HG03439 (cell line): ENCODE results near the gene AKR1C2.
"Not testable (repeated sequence)": the region's sequence is repeated elsewhere in the genome, so short reads cannot be mapped to it uniquely, and the experiment has no call there.

Experiments
- ATAC-seq: cut with Tn5 transposase; IDR thresholded peaks from one replicate; pipeline ENCODE4 v1.9.1; 2021; ENCODE audit warnings: mild to moderate bottlenecking, moderate library complexity; ENCODE audit not compliant: unreplicated experiment

AKR1C2 gene

DNA sequence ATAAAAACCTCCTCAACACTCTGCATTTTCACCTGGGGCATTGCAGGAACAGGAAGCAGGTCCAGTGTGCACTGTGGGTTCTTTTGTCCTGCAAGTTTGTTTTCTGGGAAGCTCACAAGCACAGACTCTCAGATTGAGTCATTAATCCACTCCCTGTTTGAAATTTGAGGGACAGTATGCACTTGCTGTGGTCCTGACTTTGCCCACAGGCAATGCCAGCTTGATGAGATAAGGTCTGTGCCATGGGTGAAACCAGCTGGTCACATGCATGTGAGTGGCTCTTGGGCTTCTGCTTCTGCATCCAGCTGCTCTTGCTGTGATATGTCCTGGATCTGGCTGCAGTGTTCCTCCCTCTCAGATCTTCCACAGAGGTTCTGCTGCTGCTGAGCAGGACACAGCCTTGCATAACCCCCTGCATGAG lies 21.8 kb upstream of the AKR1C2 start:
- not testable (repeated sequence) for ATAC-seq

DNA sequence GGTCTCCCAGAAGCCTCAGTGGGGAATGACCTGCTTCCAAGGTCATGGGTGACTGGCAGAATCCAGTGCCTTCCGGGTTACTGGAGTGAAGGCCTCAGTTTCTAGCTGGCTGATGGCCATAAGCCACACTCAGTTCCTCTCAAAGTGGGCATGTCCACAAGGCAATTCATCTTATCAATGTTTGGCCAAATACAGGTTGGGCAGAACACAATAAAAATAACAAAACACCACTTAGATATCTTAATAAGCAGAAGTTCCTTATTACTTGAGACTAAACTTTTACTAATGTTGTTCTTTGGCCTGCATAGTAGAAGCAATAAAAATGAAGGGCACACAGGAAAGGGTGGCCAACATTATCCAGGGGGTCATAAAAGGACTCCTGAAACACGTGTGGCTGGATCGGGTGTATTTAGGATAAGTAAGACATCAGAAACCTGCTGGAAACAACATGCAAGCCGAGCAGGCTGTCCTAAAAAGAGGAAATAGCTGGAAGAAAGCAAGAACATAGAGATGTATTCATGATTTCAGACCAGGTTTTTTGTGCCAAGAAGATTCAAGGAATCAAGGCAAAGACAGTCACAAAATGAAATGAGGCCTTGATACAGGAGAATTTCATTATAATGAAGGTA lies 19.6 kb upstream of the AKR1C2 start:
- no peak for ATAC-seq

DNA sequence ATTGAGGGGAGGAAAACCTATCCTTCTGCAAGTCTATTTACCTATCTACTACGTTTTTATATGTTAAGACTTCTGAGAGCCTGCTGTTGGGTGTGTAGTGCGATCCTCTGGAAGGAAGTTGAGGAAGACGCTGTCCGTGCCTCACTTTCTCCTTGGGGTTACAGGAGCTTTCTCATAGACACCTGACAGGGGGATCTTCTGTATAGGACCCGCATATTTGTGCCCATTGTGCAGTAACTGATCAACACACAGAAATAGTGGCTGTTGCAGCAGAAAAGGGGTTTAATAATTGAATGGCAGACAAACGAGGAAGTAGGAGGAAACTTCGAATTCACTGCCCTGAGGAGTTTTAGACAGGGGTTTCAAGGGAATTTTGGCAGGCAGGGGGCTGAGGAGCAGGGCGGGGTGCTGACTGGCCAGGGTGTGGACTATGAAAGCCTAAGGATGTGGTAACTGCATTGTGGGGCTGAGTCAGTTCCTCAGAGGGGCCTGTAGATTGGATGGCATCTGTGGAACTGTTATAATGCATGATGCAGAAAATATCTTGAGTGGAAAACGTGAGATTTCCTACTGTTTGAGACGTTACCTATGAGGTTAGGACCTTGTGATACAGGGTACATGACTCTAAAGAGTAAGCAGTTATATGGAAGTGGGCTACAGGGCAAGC lies 18.1 kb upstream of the AKR1C2 start:
- ATAC-seq = not testable (repeated sequence)

DNA sequence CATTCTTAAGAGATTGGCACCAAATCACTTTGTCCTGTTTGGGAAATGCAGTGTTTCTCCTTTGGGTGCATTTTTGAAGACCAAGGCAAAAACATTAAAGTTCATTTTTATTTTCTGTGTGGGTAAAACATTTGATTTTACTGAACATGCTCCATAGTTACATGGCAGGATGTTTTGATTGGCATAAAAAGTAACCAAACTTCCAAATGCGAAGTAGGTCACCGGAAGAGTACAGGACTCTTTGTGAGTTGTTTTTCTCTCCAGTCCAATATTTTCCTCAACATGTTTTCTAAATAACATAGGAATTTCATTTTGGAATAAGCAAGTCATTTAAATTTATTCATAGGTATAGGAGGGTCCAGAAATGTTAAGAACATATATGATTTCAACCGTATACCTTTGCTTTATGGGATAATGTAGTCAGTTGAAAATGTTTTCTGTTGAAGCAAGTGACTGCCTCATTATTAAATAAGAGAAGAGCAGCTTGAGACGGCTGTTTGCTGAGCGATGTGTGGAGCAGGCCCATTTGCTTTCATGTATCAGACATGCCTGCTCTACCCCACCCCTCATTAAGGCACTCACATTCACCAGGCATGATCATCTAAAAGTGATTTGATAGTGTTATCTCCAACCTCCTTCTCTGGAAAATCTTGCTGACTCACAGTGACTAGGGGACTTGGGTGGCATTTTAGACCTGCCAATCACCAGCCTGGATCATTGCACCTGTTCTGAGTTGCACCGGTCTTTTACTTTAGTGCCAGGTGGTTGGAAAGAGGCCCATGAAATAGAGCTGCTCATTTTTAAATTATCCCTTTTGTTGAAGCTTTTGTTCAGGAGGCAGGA lies 16.3 kb upstream of the AKR1C2 start:
- not testable (repeated sequence) for ATAC-seq

DNA sequence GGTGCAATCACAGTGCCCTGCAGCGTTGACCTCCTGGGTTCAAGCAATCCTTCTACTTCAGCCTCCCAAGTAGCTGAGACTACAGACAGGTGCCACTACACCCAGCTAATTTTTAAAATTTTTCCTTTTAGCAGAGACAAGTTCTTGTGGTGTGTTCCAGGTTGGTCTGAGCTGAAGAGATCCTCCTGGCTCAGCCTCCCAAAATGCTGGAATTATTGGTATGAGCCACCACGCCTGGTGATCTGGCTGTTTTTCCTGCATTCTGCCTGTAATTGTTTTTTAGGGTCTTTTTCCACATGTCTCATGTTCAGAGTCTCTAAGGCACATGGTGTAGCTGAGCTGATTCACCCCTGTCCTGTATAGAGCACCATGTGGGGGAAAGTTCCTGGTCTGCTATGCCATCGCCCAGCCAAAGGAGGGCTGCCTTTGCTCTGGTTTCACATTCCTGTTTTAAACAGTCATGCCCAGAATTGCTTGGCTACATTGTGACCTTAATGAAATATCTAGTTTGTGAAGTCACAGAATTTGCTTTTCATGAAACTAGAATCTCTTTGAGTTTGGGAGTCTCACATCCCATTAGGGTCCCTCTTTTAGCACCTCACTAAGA lies 15.1 kb upstream of the AKR1C2 start:
- not testable (repeated sequence) for ATAC-seq

DNA sequence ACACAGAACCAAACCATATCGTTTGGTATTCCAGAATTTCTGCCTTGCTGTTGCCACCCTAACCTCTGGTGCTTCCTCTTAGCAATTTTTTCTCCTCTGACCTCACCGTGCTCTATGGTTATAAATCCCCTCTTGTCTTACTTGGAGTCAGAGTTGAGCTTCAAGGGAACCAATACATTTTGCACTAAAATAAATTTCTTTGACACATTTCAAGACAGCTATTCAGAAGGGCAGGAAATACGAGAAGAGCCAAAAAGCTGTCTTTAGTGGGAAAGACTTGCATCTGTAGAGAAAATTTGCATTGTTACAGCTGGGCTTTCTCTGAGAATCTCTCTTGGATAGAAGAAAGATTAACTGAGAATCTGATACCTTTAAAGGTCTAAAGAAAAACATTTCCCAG lies 14.5 kb upstream of the AKR1C2 start:
- no peak for ATAC-seq

DNA sequence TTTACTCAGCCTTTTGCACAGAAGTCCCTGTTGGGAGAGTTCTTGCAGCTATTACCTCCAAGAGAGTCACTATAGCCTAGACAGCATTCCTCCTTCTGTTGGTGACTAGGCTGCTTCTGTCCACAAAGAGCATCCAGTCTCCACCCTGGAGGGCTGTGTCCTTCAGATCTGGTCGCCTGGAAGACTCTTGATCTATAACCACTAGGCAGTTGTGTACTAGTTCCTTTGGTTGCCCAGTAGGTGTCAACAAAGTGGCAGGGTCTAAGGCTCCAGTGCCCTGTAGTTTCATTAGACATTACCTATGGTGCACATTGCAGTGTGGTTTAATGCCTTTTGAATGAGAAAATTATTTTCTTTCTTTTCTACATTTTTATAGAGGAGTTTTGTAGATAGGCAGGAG lies 11.3 kb upstream of the AKR1C2 start:
- no peak for ATAC-seq

DNA sequence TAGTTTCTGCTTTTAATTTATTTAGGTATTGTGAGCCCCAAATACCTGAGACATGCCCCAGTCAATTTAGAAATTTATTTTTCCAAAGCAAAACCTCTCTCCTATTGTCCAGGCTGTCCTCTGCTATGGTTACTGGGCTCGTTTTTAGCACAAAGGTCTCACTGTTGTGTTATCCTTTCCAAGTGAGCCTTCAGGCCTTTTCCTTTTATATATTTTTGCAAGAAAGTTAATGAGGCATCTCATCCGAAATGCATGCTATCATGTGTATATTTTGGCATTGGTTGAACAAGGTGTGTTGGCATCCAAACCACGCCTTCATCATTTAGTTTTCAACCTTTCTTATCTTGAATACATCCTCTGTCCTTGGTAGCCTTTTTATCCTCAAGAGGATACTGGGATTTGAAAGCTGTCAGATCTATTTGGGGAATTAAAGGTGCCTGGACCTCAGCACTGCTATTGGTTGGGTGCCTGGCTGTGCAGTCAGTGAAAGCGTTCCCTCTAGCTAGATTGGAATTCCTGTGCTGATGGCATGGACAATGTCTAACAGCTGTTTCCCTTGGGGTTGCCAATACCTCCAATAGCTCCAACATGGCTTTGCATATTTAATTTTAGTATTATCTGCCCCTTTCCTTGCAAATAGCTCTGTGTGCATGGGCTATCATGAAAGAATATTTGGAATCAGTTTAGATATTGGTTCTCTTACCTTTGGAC lies 10.7 kb upstream of the AKR1C2 start:
- ATAC-seq = not testable (repeated sequence)

DNA sequence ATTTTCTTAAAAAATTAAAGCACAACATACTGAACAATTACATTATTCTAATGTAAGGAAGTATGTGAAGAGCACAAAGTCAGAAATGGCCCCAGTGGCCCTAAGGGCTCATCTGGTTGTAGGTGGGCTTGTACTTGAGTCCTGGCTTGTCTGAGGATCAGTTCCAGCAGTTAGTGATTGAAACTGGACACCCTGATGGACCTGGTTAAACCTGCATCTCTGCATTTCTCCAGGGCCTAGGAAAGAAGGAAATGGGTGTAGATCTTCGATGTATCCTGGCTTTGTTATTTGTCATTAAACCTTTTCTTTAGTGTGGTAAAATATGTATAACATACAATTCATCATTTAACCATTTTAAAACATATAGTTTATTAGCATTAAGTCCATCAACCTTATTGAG lies 9.7 kb upstream of the AKR1C2 start:
- no peak for ATAC-seq

DNA sequence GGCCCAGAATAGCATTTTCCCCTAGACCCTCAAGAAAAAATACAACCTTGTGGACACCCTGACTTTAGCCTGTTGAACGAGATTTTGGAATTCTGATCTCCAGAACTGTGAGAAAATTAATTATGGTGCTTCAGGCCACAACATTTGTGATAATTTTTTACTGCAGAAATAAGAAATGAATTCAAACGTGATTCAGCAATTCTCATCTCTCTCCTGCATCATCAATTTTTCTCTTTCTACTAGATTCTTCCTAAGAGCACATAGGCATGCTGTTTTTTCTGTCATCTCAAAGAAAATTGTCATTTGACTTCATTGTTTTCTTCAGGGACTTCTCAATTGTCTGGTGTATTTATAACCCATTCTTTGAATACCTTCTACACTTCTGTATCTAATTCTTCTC lies 8.9 kb upstream of the AKR1C2 start:
- ATAC-seq = no peak

DNA sequence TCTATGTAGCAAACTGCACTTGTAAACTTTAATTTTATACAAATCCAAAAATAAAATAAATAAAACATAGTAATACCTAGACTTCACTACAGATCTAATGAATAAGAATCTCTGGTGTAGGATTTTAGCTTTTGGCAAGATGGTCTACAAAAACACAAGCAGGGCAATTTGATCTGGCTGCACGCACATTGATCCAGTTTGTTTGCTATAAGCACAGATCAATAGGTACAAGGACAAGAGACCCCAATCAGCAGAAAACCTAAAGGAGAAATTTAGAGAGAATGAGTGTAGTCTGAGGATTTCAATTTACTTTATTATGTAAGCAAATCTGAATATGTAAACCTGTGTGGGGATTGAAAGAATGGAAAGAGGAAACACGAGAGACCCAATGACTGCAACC lies 7.7 kb upstream of the AKR1C2 start:
- not testable (repeated sequence) for ATAC-seq

DNA sequence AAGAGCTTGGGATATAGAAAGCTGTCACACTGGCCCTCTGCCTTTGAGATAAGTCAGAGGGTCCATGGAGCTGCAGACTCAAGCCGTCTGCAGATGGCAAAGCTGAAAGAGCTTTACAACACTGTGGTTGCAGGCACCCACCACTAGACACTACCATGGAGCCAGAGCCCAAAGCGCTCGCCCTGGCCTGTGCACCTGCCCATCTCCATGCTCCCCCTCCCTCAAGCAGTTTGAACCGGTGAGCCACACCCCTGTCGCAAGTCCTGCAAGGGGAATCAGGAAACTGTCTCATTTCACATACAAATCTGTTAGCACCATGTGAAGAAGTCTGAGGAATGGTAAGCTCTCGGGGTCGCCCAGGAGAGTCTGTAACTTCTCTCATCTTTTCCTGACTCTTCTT lies 6.4 kb upstream of the AKR1C2 start:
- ATAC-seq = not testable (repeated sequence)

DNA sequence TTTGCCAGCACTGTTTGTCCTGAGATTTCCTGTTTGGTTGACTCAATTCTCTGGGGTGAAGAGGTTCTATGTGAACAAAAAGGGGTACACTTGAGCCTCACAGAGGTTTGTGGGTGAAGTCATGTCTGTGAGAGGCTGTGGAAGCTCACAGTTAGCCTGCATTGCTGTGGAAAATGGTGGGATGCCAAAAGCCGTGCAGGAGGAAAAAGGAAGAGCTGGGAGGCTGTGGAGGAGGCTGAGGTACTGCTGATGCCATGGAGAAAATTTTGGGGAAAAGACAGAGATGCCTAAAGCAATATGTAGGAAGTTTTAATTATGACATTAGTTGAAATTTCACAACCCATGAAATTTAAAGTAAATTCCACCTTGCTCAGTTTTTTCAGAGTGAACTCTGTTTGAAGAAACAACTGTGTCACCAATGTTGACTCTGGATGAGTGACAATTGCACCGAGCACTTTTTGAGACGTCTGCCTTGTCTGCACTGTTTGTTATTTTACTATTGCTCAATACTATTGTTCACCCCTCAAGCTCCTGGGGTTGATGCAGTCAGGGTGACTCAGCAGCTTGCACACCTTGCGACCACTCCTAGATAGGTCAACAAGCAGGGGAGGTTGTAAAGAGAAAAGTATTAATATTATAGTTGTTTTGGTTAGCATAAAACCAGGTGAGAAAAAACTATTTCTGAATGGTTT lies 5.3 kb upstream of the AKR1C2 start:
- not testable (repeated sequence) for ATAC-seq

DNA sequence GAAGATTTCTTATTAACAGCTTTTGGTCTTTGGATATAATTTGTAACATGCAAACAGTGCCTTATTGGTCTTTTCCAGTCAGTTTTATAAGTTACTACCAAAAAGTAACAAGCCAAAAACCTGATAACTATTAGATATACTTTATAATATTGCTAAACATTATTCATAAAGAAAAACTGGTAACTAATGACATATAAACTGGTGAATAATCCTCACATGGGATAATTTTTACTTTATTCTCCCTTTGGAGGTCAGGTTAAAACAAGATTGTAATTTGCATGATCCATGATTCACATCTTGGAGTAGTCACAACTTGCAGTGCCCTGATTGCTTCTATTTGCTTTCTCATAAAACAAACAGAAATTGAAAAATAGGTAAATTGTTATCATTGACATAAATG lies 844 bp upstream of the AKR1C2 start:
- not testable (repeated sequence) for ATAC-seq

DNA sequence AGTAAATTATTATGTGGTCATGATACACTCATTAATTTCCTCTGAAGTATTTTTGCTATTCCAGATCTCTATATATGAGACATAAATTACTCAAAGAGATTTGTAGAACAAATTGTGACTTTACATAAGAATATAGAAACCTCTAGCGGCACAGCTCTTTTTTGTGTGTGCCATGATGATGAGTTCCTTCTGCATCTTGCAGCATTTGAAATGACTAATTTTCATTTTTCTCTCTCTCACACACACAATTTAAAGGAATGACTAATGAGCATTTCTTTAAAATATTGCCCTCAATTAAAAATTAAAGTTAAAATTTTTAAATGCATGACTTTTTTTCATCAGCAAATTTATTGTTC lies 351 bp upstream of the AKR1C2 start:
- ATAC-seq = not testable (repeated sequence)

DNA sequence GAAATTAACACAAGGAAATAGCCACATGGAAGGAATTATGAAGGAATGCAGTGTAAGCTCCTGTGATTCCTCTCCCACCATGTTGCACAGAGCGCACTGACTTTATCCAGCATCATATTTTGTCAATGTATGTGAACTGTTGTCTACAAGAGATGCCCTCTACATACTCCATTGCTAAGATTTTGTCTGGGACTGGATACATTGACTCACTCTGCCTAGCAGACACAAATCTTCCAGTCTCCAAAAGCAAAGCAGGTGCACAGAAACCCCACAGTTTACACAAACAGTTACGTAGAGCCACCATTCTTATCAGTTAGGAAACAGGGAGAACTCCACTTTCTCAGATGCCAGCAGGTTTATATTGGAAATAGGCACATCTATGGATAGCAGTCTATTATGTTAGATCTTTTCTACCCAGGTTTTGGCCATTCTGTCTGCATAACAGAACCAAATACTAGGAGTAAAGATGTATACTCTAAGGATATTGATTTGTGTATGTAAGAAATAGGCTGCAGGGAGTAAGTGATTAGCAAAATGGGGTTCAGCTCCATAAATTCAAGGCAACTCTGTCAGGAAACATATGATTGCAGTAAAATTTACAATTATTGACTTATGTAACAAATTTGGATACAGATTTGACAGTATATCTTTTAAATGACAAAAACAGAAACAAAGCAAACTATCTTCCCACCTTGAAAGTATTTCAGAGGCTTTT lies 1.5 kb downstream of the AKR1C2 start:
- ATAC-seq = no peak

DNA sequence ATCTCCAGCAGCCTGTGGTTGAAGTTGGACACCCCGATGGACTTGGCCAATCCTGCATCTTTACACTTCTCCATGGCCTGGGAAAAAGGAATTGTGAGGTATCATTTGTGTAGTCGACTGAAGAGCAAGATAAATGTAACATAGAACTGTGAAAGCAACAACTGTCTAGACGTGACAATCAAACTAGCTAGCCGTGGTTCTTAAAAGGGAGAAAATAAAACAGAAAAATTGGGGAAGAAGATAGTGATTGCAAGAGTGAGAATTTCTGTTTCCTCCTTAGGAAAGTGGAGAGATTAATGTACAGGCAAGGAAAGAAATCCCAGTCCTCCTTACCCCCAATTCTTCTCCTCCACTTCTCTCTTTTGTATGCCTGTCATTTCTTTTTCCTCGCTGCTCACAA lies 5.0 kb downstream of the AKR1C2 start:
- ATAC-seq = no peak

DNA sequence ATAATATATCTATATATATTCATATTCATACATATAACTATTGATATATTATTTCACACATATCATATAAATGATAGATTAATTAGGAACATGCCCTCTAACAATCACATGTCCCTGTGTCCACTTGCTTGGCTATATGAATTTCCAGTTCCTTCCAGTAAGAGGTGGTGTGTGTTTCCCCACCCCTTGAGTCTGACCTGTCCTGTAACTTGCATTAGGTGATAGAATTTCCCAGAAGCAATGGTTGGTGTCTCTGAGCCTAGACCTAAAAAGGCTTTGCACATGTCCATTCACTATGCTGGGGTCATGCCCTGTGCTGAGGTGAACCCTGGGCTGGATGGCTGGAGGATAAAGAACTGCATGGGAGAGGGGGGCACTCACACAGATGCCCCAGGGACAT lies 9.4 kb downstream of the AKR1C2 start:
- not testable (repeated sequence) for ATAC-seq

DNA sequence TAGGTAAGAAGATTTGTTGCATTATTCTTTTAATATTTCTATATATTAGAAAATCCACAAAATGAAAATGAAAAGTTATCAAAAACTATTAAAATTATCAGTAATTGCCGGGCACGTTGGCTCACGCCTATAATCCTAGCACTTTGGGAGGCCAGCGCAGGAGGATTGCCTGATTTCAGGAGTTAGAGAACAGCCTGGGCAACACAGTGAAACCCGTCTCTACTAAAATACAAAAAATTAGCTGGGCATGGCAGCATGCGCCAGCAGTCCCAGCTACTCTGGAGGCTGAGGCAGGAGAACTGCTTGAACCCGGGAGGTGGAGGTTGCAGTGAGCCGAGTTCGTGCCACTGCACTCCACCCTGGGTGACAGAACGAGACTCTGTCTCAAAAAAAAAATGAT lies 11.1 kb downstream of the AKR1C2 start:
- not testable (repeated sequence) for ATAC-seq

DNA sequence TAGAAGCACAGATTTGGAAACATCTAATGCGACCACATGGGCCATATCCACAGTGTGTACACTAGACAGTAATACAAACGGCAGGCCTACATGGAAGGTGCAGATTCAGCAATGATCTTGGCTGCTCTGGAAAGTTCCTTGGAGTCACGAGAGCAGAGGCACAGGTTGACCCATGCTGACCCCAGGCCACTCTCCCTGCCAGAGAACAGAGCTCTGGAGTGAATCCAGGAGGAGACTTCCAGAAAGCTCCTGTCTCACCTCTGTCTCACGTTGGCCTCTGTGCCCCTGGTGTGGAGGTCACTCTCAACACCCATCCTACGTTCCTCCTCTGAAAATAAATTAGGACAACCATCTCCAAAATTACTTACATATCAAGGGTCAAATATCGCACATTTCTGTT lies 12.2 kb downstream of the AKR1C2 start:
- not testable (repeated sequence) for ATAC-seq
